Activated CD4-positive, alpha-beta T cell treated with anti-CD3 and anti-CD28 coated beads, Interleukin-2, amount 10 ng/mL, durations not matched to agents 24 days and 14 days (primary cell): Measurements from ENCODE around the gene SMURF1. TPM values are rescaled to one million over a fixed set of nuclear protein-coding genes. Genes with fewer than 3 reads are reported as not detected.

Experiments used
- DNase-seq: peaks from one replicate; pipeline ENCODE4 v3.0.0; 2022
- H3K27ac Mint-ChIP-seq: one replicate; pipeline ENCODE4 v1.8.0; 2022; ENCODE audit warnings: mild to moderate bottlenecking, mixed read lengths
- H3K27me3 Mint-ChIP-seq: one replicate; pipeline ENCODE4 v1.8.0; 2022; ENCODE audit warnings: mixed read lengths
- H3K36me3 Mint-ChIP-seq: one replicate; pipeline ENCODE4 v1.8.0; 2022; ENCODE audit warnings: low read depth, mild to moderate bottlenecking, mixed read lengths
- H3K4me1 Mint-ChIP-seq: one replicate; pipeline ENCODE4 v1.8.0; 2021; ENCODE audit warnings: mixed read lengths
- H3K4me3 Mint-ChIP-seq: one replicate; pipeline ENCODE4 v1.8.0; 2022; ENCODE audit warnings: mild to moderate bottlenecking, moderate library complexity, mixed read lengths
- H3K9me3 Mint-ChIP-seq: one replicate; pipeline ENCODE4 v1.8.0; 2021; ENCODE audit warnings: mixed read lengths
- intact Hi-C: fragments of 100-400 bp; cut with micrococcal nuclease; formaldehyde crosslinking; loops from one replicate; pipeline ENCODE4 v1.15.1; 2023
- total RNA-seq: library from RNA; stranded (reverse); gene quantifications from 2 replicates; pipeline ENCODE4 v1.2.3, GENCODE V29; 2022

Gene SMURF1
- total RNA-seq, 1 donor from 2014 or later: 12.5 TPM

DNA sequence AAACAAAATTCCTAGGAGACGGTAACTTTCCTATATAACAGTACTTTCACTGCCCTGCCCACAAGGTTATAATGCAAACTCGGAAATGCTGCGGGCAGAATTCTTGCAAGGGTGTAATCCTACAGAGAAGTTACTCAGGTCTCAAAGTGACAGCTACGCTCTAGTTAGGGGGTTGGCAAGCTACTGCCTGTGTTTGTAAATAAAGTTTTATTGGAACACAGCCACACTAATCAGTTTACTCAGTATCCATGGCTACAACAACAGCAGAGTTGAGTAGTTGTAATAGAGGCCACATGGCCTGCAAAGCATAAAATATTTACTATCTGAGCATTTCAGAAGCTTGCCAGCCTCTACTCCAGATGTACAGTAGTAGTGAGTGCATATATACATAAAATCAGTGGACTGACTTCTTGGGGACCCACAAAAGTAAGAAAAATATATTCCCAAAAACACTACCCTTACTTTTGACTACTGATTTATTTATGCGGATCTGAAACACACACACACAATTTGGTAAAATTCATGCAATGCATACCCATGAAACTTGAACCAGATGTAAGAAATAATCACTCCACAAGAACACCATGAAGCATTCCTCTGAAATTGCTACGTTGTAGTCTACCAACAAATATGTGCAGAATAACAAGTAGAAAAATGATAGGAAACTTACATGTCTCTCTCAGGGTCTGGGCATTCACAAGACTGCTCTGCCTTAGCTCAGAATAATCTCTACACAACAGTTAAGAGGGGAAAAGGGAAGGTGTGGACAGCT, 53.0 kb downstream of the SMURF1 start:
- Mint-ChIP-seq H3K4me3 (no peak overlapping the region), H3K36me3 (peaks cover 4% of the 10 kb centered on the region), H3K27me3 (no peaks in the 10 kb centered on the region), H3K4me1 (no peaks in the 10 kb centered on the region), H3K27ac (no peak overlapping the region), H3K9me3 (peaks cover 7% of the 10 kb centered on the region)
- intact Hi-C loops: no loop called here
- no peak for DNase-seq

GRCh38 chr7:99089914-99090629, 53.8 kb downstream of the SMURF1 start:
- Mint-ChIP-seq H3K4me3 (no peak overlapping the region), H3K27me3 (no peaks in the 10 kb centered on the region), H3K4me1 (no peaks in the 10 kb centered on the region), H3K27ac (no peak overlapping the region), H3K9me3 (peaks cover 7% of the 10 kb centered on the region), H3K36me3 (peaks cover 6% of the 10 kb centered on the region)
- intact Hi-C loops: no loop called here
- DNase-seq: no peak

- intact Hi-C loops: no loop called here
These were observed 57.0 kb downstream of the SMURF1 start for GRCh38 chr7:99086944-99087343.

DNA sequence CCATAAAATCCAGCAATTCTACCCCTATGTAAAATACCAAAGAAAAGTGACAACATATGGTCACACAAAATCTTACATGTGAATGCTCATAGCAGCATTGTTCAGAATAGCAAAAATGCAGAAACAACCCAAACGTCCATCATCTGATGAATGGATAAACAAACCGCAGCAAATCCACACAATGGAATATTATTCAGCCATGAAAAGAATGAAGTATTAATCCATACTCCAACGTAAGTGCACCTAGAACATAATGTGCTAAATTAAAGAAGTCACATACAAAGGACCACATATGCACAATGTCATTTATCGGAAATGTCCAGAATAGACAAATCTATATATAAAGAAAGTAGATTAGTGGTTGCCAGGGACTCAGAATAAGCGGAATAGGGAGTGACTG, 57.4 kb downstream of the SMURF1 start:
- no peak for DNase-seq
- Mint-ChIP-seq H3K9me3 (peaks cover 7% of the 10 kb centered on the region), H3K27ac (no peak overlapping the region)

More at GRCh38 chr7:99086944-99087343, 57.0 kb downstream of the SMURF1 start:
- no peak for DNase-seq
- no peak overlapping the region for H3K27ac Mint-ChIP-seq
- no peaks in the 10 kb centered on the region for H3K27me3 Mint-ChIP-seq
- no peak overlapping the region for H3K4me3 Mint-ChIP-seq
- H3K36me3 Mint-ChIP-seq: peaks cover 6% of the 10 kb centered on the region
- no peaks in the 10 kb centered on the region for H3K4me1 Mint-ChIP-seq
- peaks cover 7% of the 10 kb centered on the region for H3K9me3 Mint-ChIP-seq

DNA sequence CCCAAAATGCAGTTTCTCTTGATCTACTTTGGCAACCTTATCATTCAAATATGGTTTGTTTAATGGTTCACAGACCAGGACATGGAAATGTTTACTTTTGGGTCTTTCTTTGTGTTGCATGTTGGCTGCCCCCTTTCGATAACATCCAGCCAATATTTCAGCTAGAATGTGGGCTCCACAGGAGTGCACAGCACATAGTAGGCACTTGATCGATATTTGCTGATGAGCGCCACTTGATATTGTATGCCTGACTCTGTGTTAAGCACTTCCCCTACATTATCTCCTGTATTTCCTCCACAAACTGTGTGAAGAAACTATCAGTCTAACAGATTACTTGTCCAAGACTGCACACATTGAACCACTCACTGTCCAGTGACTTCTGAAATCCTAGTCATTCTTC, 60.2 kb downstream of the SMURF1 start:
- Mint-ChIP-seq H3K4me3 (no peak overlapping the region), H3K27ac (no peak overlapping the region), H3K4me1 (peaks cover 11% of the 10 kb centered on the region), H3K36me3 (peaks cover 6% of the 10 kb centered on the region), H3K9me3 (peaks cover 7% of the 10 kb centered on the region), H3K27me3 (no peaks in the 10 kb centered on the region)
- intact Hi-C loops: no loop called here
- no peak for DNase-seq

More for the DNA sequence above, 57.4 kb downstream of the SMURF1 start:
- H3K4me3 Mint-ChIP-seq: no peak overlapping the region
- H3K36me3 Mint-ChIP-seq: peaks cover 6% of the 10 kb centered on the region
- intact Hi-C loops: no loop called here
- no peaks in the 10 kb centered on the region for H3K27me3 Mint-ChIP-seq
- H3K4me1 Mint-ChIP-seq: no peaks in the 10 kb centered on the region

DNA sequence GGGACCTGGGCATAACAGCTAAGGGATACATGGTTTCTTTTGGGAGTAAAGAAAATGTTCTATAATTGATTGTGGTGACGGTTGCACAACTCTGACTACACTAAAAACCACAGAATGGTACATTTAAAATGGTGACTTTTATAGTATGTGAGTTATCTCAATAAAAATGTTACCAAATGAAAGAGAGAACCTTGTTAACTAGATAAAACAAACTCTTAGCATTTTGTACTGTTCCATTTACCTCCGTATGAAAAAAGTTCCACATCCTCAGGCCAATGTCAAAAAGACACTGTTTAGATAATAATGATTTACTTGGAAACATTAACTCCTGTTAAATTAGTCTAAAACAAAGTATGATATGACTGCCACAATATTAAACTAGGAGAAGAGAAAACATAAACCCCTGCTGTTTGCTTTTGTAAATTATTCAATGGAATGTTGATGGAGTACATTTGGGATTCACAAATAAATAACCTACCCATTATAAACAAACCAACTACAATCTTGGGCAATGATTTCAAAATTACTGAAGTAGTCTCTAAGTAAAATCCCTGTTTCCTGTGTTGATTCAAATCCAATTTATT, 60.7 kb downstream of the SMURF1 start:
- Mint-ChIP-seq H3K27me3 (no peaks in the 10 kb centered on the region), H3K27ac (no peak overlapping the region), H3K4me3 (no peak overlapping the region), H3K4me1 (peaks cover 11% of the 10 kb centered on the region), H3K36me3 (peaks cover 2% of the 10 kb centered on the region), H3K9me3 (peaks cover 5% of the 10 kb centered on the region)
- no peak for DNase-seq
- intact Hi-C loops: no loop called here

DNA sequence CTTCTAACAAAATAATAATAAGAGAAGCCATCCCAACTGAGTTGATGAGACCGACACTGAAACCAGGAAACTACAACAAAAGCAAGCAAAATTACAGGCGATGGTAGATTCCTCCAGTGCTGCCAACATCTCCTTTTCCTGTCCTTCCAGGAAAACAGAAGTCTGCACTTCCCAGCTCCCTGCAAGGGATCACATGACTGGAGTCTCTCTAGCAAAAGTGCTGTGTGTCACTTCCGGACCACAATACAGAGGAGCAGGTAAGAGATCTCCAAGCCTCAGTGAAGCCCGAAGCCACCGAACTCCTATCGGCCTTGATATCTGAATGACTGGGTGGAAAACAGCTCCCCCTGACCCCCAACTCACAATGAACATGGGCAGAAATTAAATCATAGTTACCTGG, 63.2 kb downstream of the SMURF1 start:
- intact Hi-C loops: no loop called here
- peaks cover under 1% of the 10 kb centered on the region for H3K36me3 Mint-ChIP-seq
- peaks cover 16% of the 10 kb centered on the region for H3K4me1 Mint-ChIP-seq

DNA sequence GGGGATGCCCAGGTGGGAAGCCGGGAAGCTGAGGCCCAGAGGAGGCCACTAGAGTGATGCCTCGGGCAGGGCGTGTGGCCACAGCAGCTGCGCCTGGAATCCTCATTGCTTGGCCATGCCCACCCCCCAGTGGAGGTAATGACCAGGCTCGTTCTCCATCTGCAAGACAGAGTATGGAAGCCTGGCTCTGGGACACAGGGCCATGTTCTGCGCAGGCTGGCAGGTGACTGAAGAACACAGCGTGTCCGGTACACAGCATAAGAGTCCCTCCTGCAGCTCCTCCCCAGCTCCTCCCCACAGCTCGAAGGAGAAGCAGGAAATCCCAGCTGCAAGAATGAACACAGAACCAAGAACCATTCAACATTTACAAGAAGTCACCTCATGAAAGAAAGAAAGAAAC, 64.8 kb downstream of the SMURF1 start:
- intact Hi-C loops: no loop called here
- DNase-seq: peak; percentile 69

More for the DNA sequence above, 63.2 kb downstream of the SMURF1 start:
- no peak overlapping the region for H3K27ac Mint-ChIP-seq
- DNase-seq: no peak
- H3K27me3 Mint-ChIP-seq: no peaks in the 10 kb centered on the region
- no peaks in the 10 kb centered on the region for H3K9me3 Mint-ChIP-seq
- H3K4me3 Mint-ChIP-seq: no peak overlapping the region

GRCh38 chr7:99078416-99078815, 65.5 kb downstream of the SMURF1 start:
- DNase-seq: no peak
- no peaks in the 10 kb centered on the region for H3K27me3 Mint-ChIP-seq
- no peaks in the 10 kb centered on the region for H3K9me3 Mint-ChIP-seq
- no peak overlapping the region for H3K4me3 Mint-ChIP-seq
- H3K4me1 Mint-ChIP-seq: peaks cover 16% of the 10 kb centered on the region
- intact Hi-C loops: no loop called here
- no peak overlapping the region for H3K27ac Mint-ChIP-seq
- H3K36me3 Mint-ChIP-seq: no peaks in the 10 kb centered on the region

More for the DNA sequence above, 64.8 kb downstream of the SMURF1 start:
- H3K9me3 Mint-ChIP-seq: no peaks in the 10 kb centered on the region
- H3K4me3 Mint-ChIP-seq: no peak overlapping the region
- peaks cover 16% of the 10 kb centered on the region for H3K4me1 Mint-ChIP-seq
- H3K36me3 Mint-ChIP-seq: no peaks in the 10 kb centered on the region
- H3K27ac Mint-ChIP-seq: no peak overlapping the region
- no peaks in the 10 kb centered on the region for H3K27me3 Mint-ChIP-seq

GRCh38 chr7:99076615-99077014, 67.3 kb downstream of the SMURF1 start:
- Mint-ChIP-seq H3K27ac (no peak overlapping the region), H3K4me3 (no peak overlapping the region), H3K36me3 (no peaks in the 10 kb centered on the region), H3K27me3 (no peaks in the 10 kb centered on the region), H3K4me1 (peaks cover 16% of the 10 kb centered on the region), H3K9me3 (no peaks in the 10 kb centered on the region)
- intact Hi-C loops: no loop called here
- DNase-seq: no peak

DNA sequence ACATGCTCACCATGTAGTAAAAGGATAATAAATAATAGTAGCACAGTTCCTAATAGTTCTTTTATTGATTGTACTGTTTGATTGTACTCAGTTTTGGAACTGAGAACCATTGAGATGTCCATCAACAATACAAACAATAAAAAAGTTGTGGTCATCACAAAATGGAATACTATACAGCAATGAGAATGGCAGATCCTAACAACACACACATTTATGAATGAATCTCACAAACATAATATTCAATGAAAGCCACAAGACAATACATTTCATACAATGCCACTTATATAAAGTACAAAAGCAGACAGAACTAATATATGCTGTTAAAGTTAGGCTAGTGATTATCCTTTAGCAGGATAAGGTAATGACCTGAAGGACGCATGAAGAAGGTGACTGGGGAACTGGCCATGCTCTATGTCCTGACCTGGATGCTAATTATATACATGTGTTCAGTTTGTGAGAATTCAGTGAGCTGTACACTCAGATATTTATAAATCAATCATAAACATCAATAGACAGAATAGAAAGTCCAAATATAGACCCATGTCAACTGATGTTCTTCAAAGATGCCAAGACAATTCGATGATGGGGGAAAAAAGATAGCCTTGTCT, 70.0 kb downstream of the SMURF1 start:
- Mint-ChIP-seq H3K27me3 (no peaks in the 10 kb centered on the region), H3K27ac (no peak overlapping the region), H3K4me1 (peaks cover 7% of the 10 kb centered on the region), H3K4me3 (no peak overlapping the region), H3K36me3 (no peaks in the 10 kb centered on the region), H3K9me3 (no peaks in the 10 kb centered on the region)
- intact Hi-C loops: no loop called here
- DNase-seq: no peak

DNA sequence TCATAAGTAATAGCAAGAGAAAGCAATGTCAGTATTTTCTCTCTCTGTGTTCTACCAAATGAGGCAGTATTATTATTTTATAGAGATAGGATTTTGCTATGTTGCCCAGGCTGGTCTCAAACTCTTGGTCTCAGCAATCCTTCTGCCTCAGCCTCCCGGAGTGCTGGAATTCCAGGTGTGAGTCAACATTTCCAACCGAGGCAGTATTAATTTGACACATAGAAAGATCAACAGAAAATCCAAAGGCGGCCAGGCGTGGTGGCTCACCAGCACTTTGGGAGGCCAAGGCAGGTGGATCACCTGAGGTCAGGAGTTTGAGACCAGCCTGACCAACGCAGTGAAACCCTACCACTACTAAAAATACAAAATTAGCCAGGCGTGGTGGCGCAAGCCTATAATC, 71.8 kb downstream of the SMURF1 start:
- intact Hi-C loops: no loop called here
- no peaks in the 10 kb centered on the region for H3K9me3 Mint-ChIP-seq
- no peak for DNase-seq
- H3K27me3 Mint-ChIP-seq: no peaks in the 10 kb centered on the region
- no peak overlapping the region for H3K27ac Mint-ChIP-seq
- H3K36me3 Mint-ChIP-seq: no peaks in the 10 kb centered on the region
- H3K4me3 Mint-ChIP-seq: no peak overlapping the region
- H3K4me1 Mint-ChIP-seq: peaks cover 5% of the 10 kb centered on the region

DNA sequence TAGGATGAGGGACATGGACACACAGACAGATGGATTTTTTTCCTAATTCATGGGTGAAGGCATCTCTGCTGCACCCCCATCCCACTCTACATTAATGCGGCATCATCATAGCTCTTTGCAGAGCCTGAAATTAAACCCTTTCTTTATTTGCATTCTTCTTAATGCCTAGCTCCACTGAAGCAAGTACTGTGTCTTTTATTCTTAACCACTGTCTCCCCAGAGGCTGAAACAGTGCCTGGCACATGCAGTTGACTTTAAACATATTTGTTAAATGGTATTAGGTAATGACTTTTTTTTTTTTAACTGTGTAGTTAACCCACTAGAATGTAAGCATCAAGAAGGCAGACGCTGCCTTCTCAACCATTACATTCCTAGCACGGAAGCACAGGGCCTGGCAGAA, 73.5 kb downstream of the SMURF1 start:
- intact Hi-C loops: no loop called here
- Mint-ChIP-seq H3K27ac (no peak overlapping the region), H3K4me1 (no peaks in the 10 kb centered on the region), H3K36me3 (no peaks in the 10 kb centered on the region), H3K4me3 (no peak overlapping the region), H3K9me3 (no peaks in the 10 kb centered on the region), H3K27me3 (no peaks in the 10 kb centered on the region)
- DNase-seq: no peak
